ENCODE data around the gene FUCA1.

The FUCA1 gene

DNA sequence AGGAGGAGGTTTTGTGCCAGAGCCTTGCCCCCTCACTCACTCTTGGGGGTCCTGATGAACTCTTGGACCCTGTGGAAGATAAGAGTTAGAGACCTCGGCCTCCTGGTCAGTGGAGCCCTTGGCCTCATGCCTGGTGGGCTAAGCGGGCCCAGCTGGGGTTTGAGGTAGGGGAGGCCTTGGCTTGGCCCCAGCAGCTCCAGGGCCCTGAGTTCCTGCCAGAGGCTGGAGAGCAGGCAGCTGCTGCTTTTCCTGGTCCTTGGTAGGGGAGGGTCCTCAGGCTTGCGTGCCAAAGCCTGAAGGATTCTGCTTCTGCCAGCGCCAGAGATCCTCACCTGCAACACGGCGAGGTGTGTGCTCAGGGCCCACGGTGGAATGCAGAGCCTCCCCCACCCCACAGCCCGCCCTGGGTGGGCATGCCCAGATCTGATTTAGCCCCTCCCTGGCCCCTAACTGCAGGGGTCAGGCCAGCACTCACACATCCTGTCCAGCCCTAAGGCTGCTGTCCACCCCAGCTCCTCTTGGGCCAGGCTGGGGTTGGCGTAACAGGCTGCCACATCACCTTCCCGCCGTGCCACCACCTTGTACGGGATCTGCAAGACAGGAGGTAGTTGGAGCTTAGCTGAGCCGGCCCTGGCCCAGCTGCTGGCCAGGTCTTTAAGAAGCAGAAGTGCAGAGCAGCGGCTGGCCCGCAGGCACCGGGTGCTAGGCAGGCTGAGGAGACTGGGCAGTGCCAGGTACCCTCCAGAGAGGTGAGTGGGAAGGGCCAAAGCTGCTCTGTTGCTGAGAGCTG is 72.2 kb downstream of the FUCA1 start:
- no peak for DNase-seq (ENCODE audit: extremely low read depth, low read depth)
- TF ChIP-seq, protein P1, sequence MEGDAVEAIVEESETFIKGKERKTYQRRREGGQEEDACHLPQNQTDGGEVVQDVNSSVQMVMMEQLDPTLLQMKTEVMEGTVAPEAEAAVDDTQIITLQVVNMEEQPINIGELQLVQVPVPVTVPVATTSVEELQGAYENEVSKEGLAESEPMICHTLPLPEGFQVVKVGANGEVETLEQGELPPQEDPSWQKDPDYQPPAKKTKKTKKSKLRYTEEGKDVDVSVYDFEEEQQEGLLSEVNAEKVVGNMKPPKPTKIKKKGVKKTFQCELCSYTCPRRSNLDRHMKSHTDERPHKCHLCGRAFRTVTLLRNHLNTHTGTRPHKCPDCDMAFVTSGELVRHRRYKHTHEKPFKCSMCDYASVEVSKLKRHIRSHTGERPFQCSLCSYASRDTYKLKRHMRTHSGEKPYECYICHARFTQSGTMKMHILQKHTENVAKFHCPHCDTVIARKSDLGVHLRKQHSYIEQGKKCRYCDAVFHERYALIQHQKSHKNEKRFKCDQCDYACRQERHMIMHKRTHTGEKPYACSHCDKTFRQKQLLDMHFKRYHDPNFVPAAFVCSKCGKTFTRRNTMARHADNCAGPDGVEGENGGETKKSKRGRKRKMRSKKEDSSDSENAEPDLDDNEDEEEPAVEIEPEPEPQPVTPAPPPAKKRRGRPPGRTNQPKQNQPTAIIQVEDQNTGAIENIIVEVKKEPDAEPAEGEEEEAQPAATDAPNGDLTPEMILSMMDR (IDR thresholded peaks at IDR 0.05; ENCODE audit: low read depth, low read length), result no peak

All from AG09319 (cell line).